HG03196 (cell line): ENCODE results near the gene PHF12.

Source experiments
- ATAC-seq: cut with Tn5 transposase; IDR thresholded peaks from one replicate; pipeline ENCODE4 v1.9.1; 2021; ENCODE audit not compliant: unreplicated experiment

Gene PHF12

DNA sequence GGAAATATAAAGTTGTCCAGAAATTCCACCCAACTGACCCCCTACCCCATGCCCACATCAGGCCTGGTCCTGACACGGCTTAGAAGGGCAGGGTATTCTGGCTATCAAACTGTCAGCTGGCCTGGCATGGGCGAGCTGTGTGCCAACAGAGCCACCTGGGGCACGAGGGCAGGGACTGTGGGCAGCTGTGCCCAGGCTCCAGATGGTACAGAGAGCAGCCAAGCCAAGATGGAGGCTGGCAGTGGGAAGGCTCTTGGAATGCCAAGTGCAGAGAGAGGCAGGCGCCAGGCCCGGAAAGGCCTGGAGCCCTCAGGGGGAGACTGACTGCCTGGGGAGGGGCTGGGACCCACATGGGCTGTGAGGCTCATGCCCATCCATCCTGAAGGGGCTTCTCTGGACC, 24.3 kb upstream of the PHF12 start:
- no peak for ATAC-seq

DNA sequence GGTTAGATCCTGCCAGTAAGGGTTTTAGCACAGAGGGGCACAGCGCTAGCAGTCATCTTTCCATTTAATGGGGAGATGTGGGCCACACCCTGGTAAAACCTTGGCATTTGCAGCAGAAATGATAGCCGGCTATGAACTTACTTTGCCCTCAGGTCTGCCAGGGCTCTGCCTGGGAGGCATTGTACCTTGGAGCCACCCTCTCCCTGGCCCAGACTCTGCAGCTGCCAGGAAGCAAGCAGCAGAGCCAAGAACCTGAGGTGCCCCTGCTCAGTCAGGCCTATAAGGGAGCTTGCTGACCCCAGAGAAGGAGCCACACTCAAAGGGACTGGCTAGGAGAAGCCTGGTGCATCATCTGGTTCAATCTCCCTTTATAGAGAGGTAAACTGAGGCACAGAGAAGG, 23.7 kb upstream of the PHF12 start:
- no peak for ATAC-seq

DNA sequence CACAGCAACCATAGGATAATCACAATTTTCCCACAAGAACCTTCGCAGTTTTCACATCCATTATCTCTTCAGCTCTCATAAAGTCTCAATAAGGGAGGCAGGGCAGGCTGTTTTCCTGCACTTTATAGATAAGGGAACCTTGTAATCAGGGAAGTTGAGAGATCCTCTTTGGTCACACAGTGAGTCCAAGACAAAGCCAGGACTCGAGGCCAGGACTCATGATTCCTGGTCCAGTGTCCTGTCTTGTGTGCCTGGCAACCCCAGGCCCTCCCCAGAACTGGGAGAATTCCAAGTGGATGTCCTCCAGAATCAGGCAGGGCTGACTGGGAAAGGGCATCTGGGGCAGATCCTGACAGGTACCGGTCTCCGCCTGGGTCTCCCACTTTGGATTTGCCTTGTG, 23.1 kb upstream of the PHF12 start:
- ATAC-seq, result no peak

DNA sequence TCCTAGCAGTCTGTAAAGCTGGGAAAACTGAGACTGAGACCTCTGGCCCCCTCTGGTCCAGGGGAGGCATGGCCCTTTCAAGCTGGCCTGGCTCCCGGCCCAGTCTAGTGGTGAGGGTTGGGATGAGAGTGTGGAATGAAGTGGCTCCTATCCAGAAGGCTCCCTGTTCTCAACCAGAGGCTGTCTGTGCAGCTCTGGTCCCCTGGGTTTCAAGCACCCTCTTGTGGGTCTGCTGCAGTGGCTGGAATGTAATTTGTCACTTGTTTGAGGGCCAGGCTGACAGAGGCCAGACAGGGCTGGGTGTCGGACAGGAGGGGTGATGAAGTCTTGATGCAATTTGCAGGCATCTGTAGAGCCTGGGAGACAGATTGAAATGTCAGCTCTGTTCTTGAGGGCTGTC, 22.1 kb upstream of the PHF12 start:
- ATAC-seq, result no peak

DNA sequence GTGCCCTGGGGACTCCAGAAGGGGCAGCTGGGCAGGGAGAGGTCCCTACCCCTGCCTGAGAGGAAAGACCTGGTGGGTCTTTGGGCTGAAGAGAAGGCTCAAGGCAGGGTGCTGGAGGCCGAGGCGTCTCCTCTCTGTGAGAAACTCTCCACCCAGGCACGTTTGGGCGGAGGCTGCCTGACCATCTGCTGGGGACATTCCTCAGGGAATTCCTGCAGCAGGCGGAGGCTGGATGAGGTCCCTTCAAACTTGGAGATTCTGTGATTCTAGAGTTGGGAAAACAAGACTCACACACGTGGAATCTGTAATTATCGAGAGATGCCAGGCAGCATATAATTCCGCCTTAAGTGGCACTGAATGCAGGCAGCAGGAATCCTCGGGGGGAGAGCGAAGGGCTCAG, 21.1 kb upstream of the PHF12 start:
- no peak for ATAC-seq

DNA sequence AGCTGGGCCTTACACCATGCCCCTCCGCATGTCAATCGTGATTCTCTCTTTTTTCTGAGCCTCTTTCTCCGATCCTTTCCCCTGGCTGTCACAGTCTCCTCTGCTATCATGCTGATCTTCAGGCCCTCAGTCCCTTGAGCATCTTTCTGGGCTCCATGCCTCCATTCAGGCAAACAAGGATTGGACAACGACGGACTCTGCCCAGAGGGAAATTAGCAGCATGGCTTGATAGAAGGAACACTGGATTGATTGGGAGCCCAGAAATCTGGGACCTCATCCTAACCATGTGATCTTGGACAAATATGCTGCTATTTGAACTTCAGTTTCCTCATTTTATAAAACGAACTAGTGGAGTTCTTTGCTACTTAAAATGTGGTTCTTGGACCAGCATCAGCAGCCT, 19.6 kb upstream of the PHF12 start:
- ATAC-seq, result no peak

DNA sequence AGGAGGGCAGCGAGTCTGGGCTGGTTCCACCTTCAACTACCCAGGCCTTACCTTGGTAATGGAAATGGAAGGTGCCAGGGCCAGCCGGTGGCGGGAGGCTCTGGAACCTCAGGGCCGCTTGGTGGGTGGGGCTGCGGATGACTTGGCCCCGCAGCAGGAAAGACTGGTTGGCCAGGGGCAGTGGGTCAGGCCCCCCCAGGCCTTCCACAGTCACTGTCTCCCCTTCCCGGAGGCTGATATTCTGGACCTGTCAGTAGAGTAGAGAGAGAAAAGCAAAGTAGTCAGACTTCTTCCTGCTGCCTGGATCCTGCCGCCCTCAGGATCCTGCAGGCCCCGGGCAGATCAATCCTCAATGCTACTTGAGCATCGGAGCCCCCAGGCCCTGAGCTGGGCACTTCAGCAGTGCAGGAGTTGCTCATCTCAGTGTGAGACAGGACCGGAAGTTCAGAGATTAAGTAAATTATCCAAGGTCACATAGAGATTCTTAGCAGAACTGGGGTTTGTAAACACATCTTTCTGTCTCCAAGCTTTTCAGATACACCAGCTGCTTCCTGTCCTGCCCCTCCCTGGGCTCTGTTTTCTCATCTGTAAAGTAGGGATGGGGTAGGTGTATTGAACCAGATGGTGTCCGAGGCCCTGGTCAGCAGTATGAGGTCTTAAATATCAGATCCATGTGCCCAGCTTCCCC, 18.5 kb upstream of the PHF12 start:
- no peak for ATAC-seq

DNA sequence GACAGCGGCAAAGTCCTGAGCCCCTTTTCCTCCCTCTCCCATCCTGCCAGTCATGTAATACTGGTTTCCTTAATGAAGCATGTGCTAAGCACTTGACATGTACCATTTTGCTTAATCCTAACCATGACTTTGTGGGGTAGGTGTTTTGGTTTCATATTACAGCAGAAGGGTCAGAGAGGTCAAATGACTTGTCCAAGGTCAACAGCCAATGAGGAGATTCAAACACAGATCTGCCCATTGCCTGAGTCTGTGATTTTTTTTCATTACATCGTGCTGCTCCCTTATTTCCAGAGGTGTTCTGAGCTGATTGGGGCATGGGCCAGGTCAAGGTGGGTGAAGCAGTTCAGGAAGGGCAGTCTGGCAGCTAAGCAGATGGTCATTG, 17.6 kb upstream of the PHF12 start:
- ATAC-seq, result no peak

DNA sequence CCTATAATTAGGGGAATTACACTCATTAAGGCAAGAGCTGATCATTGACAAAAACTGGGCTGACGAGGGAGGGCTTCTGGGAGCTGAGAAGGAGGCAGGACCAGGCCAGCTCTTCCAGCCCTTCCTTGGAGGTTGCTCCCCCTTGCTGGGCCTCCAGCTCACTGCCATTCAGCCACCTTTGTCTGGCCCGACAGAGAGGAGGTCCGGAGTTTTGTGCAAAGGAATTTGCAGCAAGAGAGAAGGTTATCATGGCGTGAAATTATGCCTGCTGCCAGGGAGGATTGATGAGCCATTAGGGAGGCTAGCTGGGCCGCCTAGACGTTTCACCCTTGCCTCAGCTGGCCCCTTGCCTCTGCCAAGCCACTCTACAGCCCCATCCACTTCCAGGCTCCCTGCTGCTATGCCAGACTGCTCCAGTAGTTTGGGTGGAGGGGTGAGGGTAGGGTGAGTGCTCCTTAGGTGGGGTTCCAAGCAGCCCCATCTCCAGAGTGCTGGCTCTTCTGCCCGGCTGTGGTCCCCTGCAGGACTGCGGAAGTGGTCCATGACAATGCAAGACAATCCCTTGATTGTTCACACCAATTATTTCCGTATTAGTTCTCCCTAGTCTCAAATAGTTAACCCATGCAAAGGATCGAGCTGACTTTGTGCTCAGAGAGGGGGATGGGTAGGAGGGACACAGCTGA, 17.1 kb upstream of the PHF12 start:
- ATAC-seq, result no peak

DNA sequence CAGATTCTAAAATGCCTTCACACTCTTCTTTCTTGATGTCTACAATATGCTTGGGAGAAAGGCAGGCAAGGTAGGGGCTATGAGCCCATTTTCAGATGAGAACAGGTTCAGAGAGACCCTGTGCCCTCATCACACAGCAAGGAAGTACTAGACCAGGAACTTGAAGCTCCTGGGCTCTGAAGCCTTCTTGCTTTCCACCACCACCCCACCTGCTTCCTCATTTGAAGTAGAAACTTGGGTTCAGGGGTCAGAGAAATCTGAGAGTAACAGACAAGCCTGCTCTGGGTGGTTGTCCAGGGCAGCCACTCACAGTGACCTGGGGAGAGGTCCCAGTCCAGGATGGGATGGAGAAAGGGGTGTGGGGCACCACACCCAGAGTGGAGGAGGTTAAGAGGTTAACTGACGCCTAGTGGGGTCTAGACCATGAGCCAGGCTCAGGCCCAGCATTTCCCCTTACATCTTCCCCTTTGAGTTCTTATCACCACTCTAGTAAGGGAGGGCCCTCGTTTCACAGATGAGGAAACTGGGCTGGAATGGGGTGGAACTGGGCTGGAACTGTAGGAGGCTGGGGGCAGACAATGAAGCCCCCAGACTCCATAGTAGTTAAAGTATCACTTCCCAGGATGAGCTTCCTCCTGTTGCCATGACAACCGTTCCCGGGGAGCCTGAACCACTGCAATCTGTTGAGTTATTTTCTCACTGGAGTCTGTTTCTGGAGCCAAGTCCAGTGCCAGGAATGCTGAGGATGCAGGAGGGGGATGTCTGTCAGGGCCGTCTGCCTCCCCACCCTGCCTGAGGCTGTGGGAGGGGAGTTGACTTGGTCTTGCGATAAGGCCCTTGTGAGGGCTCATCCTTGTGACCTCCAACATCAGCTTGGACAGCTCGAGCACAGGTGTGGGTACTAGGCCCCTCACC, 16.2 kb upstream of the PHF12 start:
- no peak for ATAC-seq

DNA sequence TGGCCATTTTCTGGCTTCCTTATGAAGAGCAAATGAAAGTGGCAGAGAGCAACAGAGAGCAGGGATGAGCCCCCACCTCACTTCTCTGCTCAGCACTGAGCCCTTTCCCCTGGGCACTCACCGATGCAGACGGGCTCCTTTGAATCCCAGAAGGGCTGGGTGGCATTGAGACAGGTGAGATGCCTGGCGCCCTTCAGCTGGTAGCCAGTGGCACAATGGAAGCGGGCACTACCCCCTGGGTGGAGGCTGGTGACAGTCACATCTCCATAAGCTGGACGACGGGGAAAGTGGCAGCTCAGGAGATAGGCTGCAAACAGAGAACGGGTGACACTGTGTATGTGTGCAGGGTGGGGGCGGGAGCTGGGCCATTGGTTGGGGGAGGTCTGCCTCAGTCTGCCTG, 12.5 kb upstream of the PHF12 start:
- ATAC-seq, result no peak

DNA sequence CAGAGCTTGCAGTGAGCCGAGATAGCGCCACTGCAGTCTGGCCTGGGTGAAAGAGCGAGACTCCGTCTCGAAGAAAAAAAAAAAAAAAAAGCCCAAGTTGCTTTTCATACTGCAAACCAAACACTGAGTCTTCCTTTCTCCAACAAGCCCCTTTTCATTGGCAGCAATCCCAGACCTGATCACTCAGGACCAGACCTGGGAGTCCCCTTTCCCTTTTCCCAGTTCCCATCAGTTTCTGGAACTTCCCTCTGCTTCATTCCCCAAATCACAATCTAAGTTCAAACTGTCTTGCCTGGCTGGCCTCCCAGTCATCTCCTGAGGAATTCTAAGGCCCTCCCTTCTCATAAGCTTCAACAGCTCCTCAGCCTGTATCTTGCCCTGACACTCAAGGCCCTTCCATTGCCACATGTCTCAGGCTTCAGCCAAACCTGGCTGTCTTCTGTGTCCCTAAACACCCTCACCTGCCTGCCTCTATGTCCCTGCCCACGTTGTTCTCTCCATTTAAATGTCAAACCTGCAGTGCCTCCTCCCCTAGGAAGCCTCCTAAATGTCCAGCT, 11.8 kb upstream of the PHF12 start:
- no peak for ATAC-seq

DNA sequence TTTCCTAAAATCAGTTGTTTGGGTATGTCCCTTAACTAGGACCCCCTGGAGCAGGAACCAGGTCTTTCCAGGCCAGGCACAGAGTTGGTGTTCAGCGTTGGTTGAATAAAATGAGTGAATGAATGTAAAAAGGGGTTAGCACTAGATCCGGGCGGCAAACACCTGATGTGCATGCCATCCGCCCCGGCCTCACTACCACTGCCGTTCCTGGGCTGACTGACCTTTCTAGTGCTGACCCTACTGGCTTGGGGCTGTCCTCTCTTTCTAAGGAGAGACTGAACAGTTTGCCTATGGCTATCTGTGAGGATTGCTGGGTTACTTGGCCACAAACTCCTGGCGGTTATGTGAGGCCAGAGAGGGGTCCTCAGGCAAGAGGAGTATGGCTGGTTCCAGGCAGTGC, 10.1 kb upstream of the PHF12 start:
- no peak for ATAC-seq

DNA sequence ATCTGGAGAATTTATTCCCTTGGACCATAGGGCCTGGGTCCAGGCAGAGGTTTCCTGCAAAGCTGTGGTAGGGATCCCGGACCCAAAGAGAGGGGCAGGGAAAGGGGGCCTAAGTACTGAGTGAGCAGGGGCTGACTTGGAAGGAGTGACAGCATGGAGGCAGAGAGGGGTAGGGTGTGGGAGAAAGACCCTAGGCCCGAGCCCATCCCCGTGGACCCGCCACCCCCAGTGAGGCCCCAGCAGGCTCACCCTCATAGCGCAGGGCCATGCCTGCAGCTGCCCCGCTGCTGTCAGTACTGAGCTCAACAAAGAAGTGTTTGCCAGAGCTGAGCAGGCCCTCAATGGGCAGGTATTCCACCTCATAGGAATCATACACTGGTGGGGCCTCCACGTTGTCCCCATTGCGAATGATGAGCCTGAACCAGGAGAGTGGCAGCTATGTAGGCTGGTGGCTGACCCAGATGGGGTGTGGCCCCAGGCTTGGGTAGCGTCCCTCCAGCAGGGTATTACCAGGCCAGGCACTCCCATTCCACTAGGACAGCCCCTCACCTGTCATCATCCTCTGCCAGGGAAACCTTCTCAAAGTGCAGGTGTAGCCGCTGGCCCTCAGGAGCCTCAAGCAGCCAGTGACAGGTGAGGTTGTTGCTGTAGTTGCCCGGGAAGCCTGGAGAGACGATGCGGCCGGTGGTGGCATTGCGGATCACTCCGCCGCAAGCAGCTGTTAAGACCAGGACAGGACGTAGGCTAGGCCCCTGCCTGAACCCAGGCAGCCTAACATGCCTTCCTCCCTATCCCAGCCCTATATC, 9.1 kb upstream of the PHF12 start:
- no peak for ATAC-seq

DNA sequence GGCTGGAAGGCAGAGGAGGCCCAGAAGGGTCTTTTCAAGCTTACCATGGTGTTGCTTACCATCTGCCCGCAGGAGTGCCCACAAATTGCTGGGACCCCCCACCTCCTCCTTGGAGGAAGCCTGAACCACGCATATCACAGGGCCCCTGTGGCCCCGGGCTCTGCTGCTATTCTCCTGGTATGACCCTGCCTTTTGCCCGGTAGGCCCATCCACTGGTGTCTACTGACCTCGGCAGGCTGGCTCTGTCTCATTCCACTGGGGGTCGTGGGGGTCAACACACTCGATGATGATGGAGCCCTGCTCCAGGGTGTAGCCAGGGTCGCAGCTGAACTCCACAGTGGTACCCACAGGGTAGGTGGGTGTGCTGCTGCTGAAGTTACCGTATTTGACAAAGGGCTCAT, 8.2 kb upstream of the PHF12 start:
- ATAC-seq, result no peak

DNA sequence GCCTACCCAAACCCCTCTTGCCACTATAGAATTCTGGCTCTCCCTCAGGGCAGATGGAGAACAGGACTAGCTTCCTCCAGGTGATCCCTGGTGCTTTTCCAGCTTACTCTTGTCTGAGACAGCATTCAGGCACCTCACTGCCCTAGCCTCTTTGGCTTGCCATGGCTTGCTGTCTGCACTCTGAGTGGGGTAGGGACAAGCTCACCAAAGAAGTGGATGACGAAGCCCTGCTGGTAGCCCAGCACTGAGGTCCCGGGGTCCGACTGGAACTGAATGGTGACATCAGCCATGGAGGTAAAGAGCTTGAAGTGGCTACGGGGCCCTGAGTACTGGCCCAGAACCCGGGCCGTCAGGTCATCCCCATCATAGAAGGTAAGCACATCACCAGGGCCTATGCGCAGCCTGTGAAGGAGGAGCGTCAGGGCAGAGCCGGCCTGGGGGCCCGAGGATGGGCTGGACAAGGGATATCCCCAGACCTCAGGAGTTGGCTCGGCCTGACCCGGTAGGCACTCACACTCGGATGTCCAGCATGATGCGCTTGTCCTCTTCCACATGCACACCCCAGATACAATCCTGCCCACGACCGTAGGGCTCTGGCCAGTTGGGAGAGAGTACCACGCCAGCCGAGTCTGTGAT, 7.6 kb upstream of the PHF12 start:
- no peak for ATAC-seq

DNA sequence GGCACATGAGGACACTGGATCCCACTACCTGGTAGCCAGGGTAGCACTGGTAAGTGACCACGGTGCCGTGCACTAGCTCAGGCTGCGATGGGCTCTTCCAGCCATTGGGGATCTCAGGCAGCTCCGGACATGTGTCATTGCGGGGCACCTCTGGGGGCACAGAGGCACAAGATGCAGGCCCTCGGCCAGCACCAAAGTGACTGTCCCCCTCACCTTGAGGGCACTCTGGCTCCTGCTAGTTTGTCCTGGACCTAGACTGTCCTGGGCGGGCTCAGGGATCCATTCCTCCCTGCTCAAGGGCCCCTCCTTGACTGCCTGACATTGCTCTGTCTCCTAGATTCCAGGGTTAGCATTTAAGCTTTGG, 6.7 kb upstream of the PHF12 start:
- ATAC-seq, result no peak

DNA sequence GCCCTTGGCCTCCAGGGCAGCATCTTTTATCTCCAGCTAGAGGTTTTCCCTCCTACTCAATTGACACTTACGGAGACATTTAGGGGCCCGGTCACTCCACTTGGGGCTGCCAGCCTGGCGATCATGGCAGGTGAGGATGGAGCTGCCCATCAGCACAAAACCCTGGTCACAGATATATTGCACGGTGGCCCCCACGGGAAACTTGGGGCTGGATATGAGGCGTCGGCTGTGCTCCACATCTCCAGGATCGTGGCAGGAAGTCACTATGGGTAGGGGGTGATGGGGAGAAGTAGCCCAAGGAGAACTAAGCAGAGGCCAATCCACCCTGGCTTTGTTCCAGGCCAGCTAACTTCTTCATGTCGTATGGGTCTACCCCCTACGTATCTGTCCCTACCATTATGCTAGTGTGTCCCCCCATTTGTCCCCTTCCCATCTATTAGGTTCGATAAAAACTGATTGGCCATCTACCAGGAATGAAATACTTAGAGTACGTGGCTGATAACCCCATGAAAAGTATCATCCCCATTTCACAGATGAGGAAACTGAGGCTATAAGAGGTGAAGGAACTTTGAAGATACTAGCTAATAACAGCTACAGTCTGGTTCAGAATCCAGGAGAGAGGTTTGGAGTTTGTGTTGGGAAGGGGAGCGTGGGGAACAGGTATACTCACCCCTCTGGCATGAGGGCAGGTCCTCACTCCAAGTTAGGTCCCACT, 6.1 kb upstream of the PHF12 start:
- no peak for ATAC-seq

DNA sequence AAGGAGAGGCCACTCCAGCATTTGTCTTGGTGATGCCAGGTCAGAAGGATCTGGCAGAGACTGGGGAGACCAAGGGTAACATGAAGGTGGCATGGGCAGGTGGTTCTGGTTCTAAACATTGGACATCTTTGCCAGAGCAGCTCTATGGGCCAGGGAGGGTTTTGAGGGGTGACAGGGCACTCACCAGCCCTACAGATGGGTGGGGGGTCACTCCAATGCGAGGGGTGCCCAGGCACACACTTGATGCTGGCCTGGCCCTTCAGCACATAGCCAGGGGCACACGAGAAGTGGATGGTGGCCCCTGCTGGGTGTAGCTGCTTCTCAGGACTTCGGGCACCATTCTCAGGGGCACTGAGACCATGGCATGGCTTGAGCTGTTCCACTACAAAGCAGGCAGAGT, 5.5 kb upstream of the PHF12 start:
- ATAC-seq, result no peak

DNA sequence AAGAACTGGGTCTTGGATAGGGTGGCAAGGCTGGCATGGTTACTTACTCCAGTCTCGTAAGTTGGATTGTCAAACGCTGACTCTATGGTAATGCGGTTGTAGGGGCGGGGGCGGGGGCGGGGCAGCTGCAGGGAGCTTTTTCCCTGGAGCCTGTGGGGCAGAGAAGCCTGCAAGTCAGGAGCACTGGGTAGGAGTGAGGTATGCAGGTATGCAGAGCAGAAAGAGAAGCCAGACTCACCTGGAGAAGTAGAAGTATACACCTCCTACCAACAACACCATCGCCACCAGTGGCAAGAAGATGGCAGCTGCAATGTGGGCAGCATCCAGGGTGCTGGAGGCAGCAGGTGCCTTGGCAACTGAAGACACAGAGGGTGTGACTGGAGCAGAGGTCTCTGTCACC, 4.8 kb upstream of the PHF12 start:
- ATAC-seq, result no peak
